Renal pelvis (tissue), 12 donors: Measurements from ENCODE around the gene NAA25. TPM values are rescaled to one million over a fixed set of nuclear protein-coding genes. Genes with fewer than 3 reads are reported as not detected.

Experiments
- DNase-seq: peaks from one replicate; pipeline ENCODE4 v3.0.0-alpha.2; 2013
- long read RNA-seq, 16 experiments: transcript quantifications; one replicate each; lab custom pipeline, GENCODE V29; 2026
- polyA plus RNA-seq, 3 donors: library from polyadenylated mRNA; unstranded; fragments of 120-200 nt; gene quantifications; one replicate each; pipeline ENCODE4 v1.2.1, GENCODE V29; 2013; ENCODE audit not compliant: insufficient read length in 3 of 3

NAA25 gene
- 10 to 100 TPM; 18.6 to 26.9 (median 25.9) TPM for polyA plus RNA-seq
- long read RNA-seq, donor 1, partial matches to known transcripts, result 0 of 1 reads
- long read RNA-seq, donor 1, other reads (novel, unspliced or antisense), result 0 of 1 reads
- long read RNA-seq, donor 2, result 0 reads
- long read RNA-seq, donor 3, full-length matches to known transcripts, result 3 of 3 reads
- long read RNA-seq, donor 3, partial matches to known transcripts, result 0 of 3 reads
- long read RNA-seq, donor 3, other reads (novel, unspliced or antisense), result 0 of 3 reads
- long read RNA-seq, donor 4, result 0 reads
- long read RNA-seq, donor 5, full-length matches to known transcripts, result 1 of 1 reads
- long read RNA-seq, donor 5, partial matches to known transcripts, result 0 of 1 reads
- long read RNA-seq, donor 5, other reads (novel, unspliced or antisense), result 0 of 1 reads
- long read RNA-seq, donor 6, result 0 reads
- long read RNA-seq, donor 7, partial matches to known transcripts, result 0 of 1 reads
- long read RNA-seq, donor 7, other reads (novel, unspliced or antisense), result 0 of 1 reads
- long read RNA-seq, donor 8, partial matches to known transcripts, result 0 of 1 reads
- long read RNA-seq, donor 8, other reads (novel, unspliced or antisense), result 0 of 1 reads
- long read RNA-seq, donor 9, result 0 reads
- long read RNA-seq, donor 10, partial matches to known transcripts, result 0 of 2 reads
- long read RNA-seq, donor 10, other reads (novel, unspliced or antisense), result 0 of 2 reads
- long read RNA-seq, donor 11, full-length matches to known transcripts, result 1 of 1 reads
- long read RNA-seq, donor 11, partial matches to known transcripts, result 0 of 1 reads
- long read RNA-seq, donor 11, other reads (novel, unspliced or antisense), result 0 of 1 reads
- long read RNA-seq, donor 12, full-length matches to known transcripts, result 1 of 1 reads
- long read RNA-seq, donor 12, partial matches to known transcripts, result 0 of 1 reads
- long read RNA-seq, donor 12, other reads (novel, unspliced or antisense), result 0 of 1 reads
- long read RNA-seq, donor 13, result 0 reads
- long read RNA-seq, donor 14, result 0 reads
- long read RNA-seq, donor 15, full-length matches to known transcripts, result 2 of 2 reads
- long read RNA-seq, donor 15, partial matches to known transcripts, result 0 of 2 reads
- long read RNA-seq, donor 15, other reads (novel, unspliced or antisense), result 0 of 2 reads
- long read RNA-seq, donor 16, full-length matches to known transcripts, result 1 of 1 reads
- long read RNA-seq, donor 16, partial matches to known transcripts, result 0 of 1 reads
- long read RNA-seq, donor 16, other reads (novel, unspliced or antisense), result 0 of 1 reads

- peak; percentile 90 for DNase-seq
Measured at GRCh38 chr12:112108202-112109079, at the start of gene NAA25. Gene NAA25, minus strand, starts transcription at chr12:112108783. Its CDS starts 10 bp downstream, at chr12:112108773.

- peak; percentile 49 for DNase-seq
Measured at GRCh38 chr12:112153893-112154219, 45.3 kb upstream of the NAA25 start.

GRCh38 chr12:112153181-112153892 is 44.8 kb upstream of the NAA25 start:
- no peak for DNase-seq

- no peak for DNase-seq
Measured at GRCh38 chr12:112151766-112152541, 43.4 kb upstream of the NAA25 start.

- DNase-seq, result no peak
Measured at GRCh38 chr12:112149596-112149995, 41.0 kb upstream of the NAA25 start.

- DNase-seq, result no peak
Measured at GRCh38 chr12:112148031-112148513, 39.5 kb upstream of the NAA25 start.

GRCh38 chr12:112146123-112146522 is 37.5 kb upstream of the NAA25 start:
- DNase-seq, result no peak

- no peak for DNase-seq
Measured at GRCh38 chr12:112140728-112141127, 32.1 kb upstream of the NAA25 start.

GRCh38 chr12:112134731-112135130 is 26.1 kb upstream of the NAA25 start:
- DNase-seq, result no peak

GRCh38 chr12:112133418-112133817 is 24.8 kb upstream of the NAA25 start:
- no peak for DNase-seq

- no peak for DNase-seq
Measured at GRCh38 chr12:112131686-112132085, 23.1 kb upstream of the NAA25 start.

- DNase-seq, result no peak
Measured at GRCh38 chr12:112130441-112130998, 21.9 kb upstream of the NAA25 start.

- no peak for DNase-seq
Measured at GRCh38 chr12:112126911-112127310, 18.3 kb upstream of the NAA25 start.

GRCh38 chr12:112126000-112126438 is 17.4 kb upstream of the NAA25 start:
- DNase-seq, result no peak

GRCh38 chr12:112125250-112125999 is 16.8 kb upstream of the NAA25 start, which contains the start of gene TRAFD1:
Gene TRAFD1, plus strand, starts transcription at chr12:112125560. Its CDS starts 4,963 bp downstream, at chr12:112130523.
- DNase-seq, result peak; percentile 97

- DNase-seq, result no peak
Measured at GRCh38 chr12:112124918-112125249, 16.3 kb upstream of the NAA25 start.

- no peak for DNase-seq
Measured at GRCh38 chr12:112122823-112123690, 14.5 kb upstream of the NAA25 start.
